Gastrocnemius medialis (tissue), 4 donors: ENCODE data around the gene EFCAB11.

ENCODE experiments used
- CTCF ChIP-seq, 5 experiments: fragments of 450-650 bp in 3 of 5; fragments of 200-600 bp in 2 of 5; sonication (generic) in 2 of 5; IDR thresholded peaks in 4 of 5; conservative IDR thresholded peaks in 1 of 5; 1 replicate in 4 of 5; 2 replicates in 1 of 5; pipeline ENCODE4 v1.5.1; 2016 to 2019; ENCODE audit warnings: antibody characterized with exemption in 5 of 5, mild to moderate bottlenecking in 3 of 5, moderate library complexity in 3 of 5
- POLR2A ChIP-seq, 2 donors: fragments of 450-650 bp; IDR thresholded peaks; one replicate each; pipeline ENCODE4 v1.6.1; 2017; ENCODE audit warnings: antibody characterized with exemption in 2 of 2, mild to moderate bottlenecking in 2 of 2, moderate library complexity in 2 of 2

GRCh38 chr14:89869606-89870005, 84.9 kb downstream of the EFCAB11 start:
- TF ChIP-seq CTCF (IDR thresholded peaks at IDR 0.05 in 4 of 5, conservative IDR thresholded peaks at IDR 0.05 in 1 of 5): no peak
- no peak for TF ChIP-seq POLR2A (IDR thresholded peaks at IDR 0.05)
